CD4-positive, alpha-beta memory T cell (primary cell): Measurements from ENCODE around the gene PROSER3. TPM values are rescaled to one million over a fixed set of nuclear protein-coding genes. Genes with fewer than 3 reads are reported as not detected.
A peak's percentile ranks its signal among the peaks of the same experiment; 100 is the strongest.
"Not testable (repeated sequence)": the region's sequence is repeated elsewhere in the genome, so short reads cannot be mapped to it uniquely, and the experiment has no call there.

Experiments used
- CTCF ChIA-PET: fragments of 350-600 bp; sonication (Branson Sonifier 250); formaldehyde crosslinking; loops from one replicate; lab custom pipeline; 2021; ENCODE audit warnings: inconsistent platforms; ENCODE audit not compliant: partially characterized antibody; lab: Charles Lee
- POLR2A ChIA-PET: fragments of 350-600 bp; sonication (Branson Sonifier 250); formaldehyde crosslinking; loops from one replicate; lab custom pipeline; 2021; ENCODE audit not compliant: partially characterized antibody; lab: Charles Lee
- DNase-seq, 5 donors: peaks; one replicate each; pipeline versions ENCODE4 v3.0.0 to v3.0.0-alpha.2; 2020 to 2022; ENCODE audit warnings: mixed read lengths in 1 of 5
- H3K27ac ChIP-seq: one replicate; pipeline ENCODE4 v1.7.0; 2013; ENCODE audit warnings: low read depth, low read length
- H3K27me3 ChIP-seq: 2 replicates; pipeline ENCODE4 v1.7.0; 2013; ENCODE audit warnings: mild to moderate bottlenecking, low read length, moderate library complexity; ENCODE audit not compliant: insufficient read depth
- H3K36me3 ChIP-seq: 2 replicates; pipeline ENCODE4 v1.7.0; 2013; ENCODE audit warnings: mild to moderate bottlenecking, low read length, moderate library complexity; ENCODE audit not compliant: insufficient read depth
- H3K4me1 ChIP-seq: 2 replicates; pipeline ENCODE4 v1.7.0; 2013; ENCODE audit warnings: mild to moderate bottlenecking, low read length, moderate library complexity; ENCODE audit not compliant: insufficient read depth
- H3K4me3 ChIP-seq, 2 donors: one replicate each; pipeline ENCODE4 v1.7.0; 2013; ENCODE audit warnings: low read length in 2 of 2, mild to moderate bottlenecking in 1 of 2
- H3K9me3 ChIP-seq, 2 donors: one replicate each; pipeline ENCODE4 v1.7.0; 2013; ENCODE audit warnings: low read length in 2 of 2, control low read depth in 1 of 2; ENCODE audit not compliant: control insufficient read depth in 1 of 2
- H3K27ac Mint-ChIP-seq, 7 donors: one replicate each; pipeline ENCODE4 v1.8.0; 2020 to 2021; ENCODE audit warnings: mixed read lengths in 7 of 7, mild to moderate bottlenecking in 6 of 7, inconsistent platforms in 3 of 7, moderate library complexity in 3 of 7
- H3K27me3 Mint-ChIP-seq, 2 donors: one replicate each; pipeline ENCODE4 v1.8.0; 2020 to 2021; ENCODE audit warnings: mixed read lengths in 2 of 2
- H3K36me3 Mint-ChIP-seq, 2 donors: one replicate each; pipeline ENCODE4 v1.8.0; 2020 to 2021; ENCODE audit warnings: mixed read lengths in 2 of 2, inconsistent platforms in 1 of 2, mild to moderate bottlenecking in 1 of 2
- H3K4me1 Mint-ChIP-seq, 4 donors: one replicate each; pipeline ENCODE4 v1.8.0; 2020 to 2021; ENCODE audit warnings: mixed read lengths in 4 of 4, mild to moderate bottlenecking in 1 of 4
- H3K4me3 Mint-ChIP-seq, 8 donors: one replicate each; pipeline ENCODE4 v1.8.0; 2020 to 2021; ENCODE audit warnings: mixed read lengths in 8 of 8, mild to moderate bottlenecking in 7 of 8, moderate library complexity in 6 of 8, inconsistent platforms in 3 of 8
- H3K9me3 Mint-ChIP-seq, 8 donors: one replicate each; pipeline ENCODE4 v1.8.0; 2020 to 2021; ENCODE audit warnings: mixed read lengths in 8 of 8, mild to moderate bottlenecking in 5 of 8, inconsistent platforms in 3 of 8, moderate library complexity in 1 of 8
- intact Hi-C: fragments of 100-400 bp; cut with micrococcal nuclease; formaldehyde crosslinking; loops from one replicate; pipeline ENCODE4 v1.15.1; 2023
- polyA plus RNA-seq, 2 donors: library from polyadenylated mRNA; unstranded; fragments of 300-500 nt; fragmentation: Illumina TruSeq; gene quantifications; one replicate each; pipeline ENCODE4 v1.2.3, GENCODE V29; 2021
- total RNA-seq, 2 experiments: library from RNA; stranded (reverse); gene quantifications; one replicate each; pipeline ENCODE4 v1.2.3, GENCODE V29; 2021

PROSER3 gene
- total and polyA plus RNA-seq, 4 experiments from 2014 or later = 2.0 to 46.5 (median 28.4) TPM

- Mint-ChIP-seq H3K4me1 (peaks cover 0 to 13% (median 2%) of the 10 kb centered on the region in 4 donors), H3K9me3 (peaks cover 0 to 3% (median 0%) of the 10 kb centered on the region in 8 donors), H3K27ac (no peak overlapping the region), H3K27me3 (peaks cover 17 to 20% of the 10 kb centered on the region in 2 donors), H3K36me3 (no peaks in the 10 kb centered on the region), H3K4me3 (no peak overlapping the region)
- ChIA-PET POLR2A (no interaction called here), CTCF (no interaction called here)
- Histone ChIP-seq H3K4me3 (no peak overlapping the region), H3K27me3 (no peaks in the 10 kb centered on the region), H3K9me3 (no peaks in the 10 kb centered on the region), H3K27ac (no peak overlapping the region), H3K36me3 (no peaks in the 10 kb centered on the region), H3K4me1 (no peaks in the 10 kb centered on the region)
- intact Hi-C loops = no loop called here
- DNase-seq = no peak
These were observed 34.9 kb downstream of the PROSER3 start for GRCh38 chr19:35792888-35793287.

DNA sequence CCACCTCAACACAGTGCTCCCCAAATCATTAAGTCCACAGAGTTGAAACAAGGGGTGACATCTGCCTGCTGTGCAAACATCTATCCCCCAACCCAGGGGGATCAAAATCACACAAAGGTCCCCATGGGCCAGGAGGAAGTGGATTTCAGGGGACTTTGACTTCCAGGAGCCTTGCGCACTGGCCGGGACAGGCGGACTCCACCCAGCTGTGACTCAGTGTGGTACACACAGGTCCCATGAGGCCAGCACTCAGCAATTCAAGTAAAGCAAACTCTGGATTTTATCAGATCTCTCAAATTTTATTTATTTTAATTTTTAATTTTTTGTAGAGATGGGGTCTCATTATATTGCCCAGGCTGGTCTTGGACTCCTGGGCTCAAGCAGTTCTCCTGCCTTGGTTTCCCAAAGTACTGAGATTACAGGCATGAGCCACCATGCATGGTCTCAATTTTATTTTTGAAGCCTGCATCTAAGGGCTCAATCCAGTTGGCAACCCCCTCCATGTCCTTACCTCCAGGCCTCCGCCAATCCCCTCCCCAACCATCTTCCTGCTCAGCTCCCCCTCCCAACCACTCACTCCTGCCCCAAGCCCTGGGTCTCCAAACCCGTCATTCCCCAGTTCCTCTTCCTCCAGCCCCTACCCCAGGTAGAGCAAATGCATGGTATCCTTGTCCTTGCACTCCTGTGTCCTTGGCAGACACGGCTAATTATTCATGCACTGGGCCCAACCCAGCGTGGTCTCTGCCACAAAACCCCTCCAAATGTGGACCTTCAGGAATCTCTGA, 35.6 kb downstream of the PROSER3 start:
- ChIA-PET CTCF (no interaction called here), POLR2A (no interaction called here)
- Mint-ChIP-seq H3K27ac (no peak overlapping the region), H3K4me3 (no peak overlapping the region), H3K36me3 (no peaks in the 10 kb centered on the region), H3K9me3 (peaks cover 0 to 3% (median 0%) of the 10 kb centered on the region in 8 donors), H3K4me1 (peaks cover 0 to 13% (median 2%) of the 10 kb centered on the region in 4 donors), H3K27me3 (peaks cover 17 to 22% of the 10 kb centered on the region in 2 donors)
- no peaks in the 10 kb centered on the region for H3K4me1 ChIP-seq
- intact Hi-C loops = no loop called here
- H3K27me3 ChIP-seq = no peaks in the 10 kb centered on the region
- H3K4me3 ChIP-seq = no peak overlapping the region
- no peak overlapping the region for H3K27ac ChIP-seq
- no peak for DNase-seq
- H3K36me3 ChIP-seq = no peaks in the 10 kb centered on the region
- no peaks in the 10 kb centered on the region for H3K9me3 ChIP-seq

GRCh38 chr19:35795564-35795963, 37.6 kb downstream of the PROSER3 start:
- POLR2A ChIA-PET, H3K27me3 ChIP-seq, H3K9me3 Mint-ChIP-seq, H3K4me3 Mint-ChIP-seq, DNase-seq, H3K36me3 ChIP-seq, H3K9me3 ChIP-seq, H3K27ac ChIP-seq, H3K27ac Mint-ChIP-seq, CTCF ChIA-PET, intact Hi-C loops, H3K4me1 ChIP-seq, H3K36me3 Mint-ChIP-seq, H3K4me3 ChIP-seq: not testable (repeated sequence)
- Mint-ChIP-seq H3K4me1 (peaks cover 0 to 13% (median 2%) of the 10 kb centered on the region in 4 donors), H3K27me3 (peaks cover 19 to 24% of the 10 kb centered on the region in 2 donors)

DNA sequence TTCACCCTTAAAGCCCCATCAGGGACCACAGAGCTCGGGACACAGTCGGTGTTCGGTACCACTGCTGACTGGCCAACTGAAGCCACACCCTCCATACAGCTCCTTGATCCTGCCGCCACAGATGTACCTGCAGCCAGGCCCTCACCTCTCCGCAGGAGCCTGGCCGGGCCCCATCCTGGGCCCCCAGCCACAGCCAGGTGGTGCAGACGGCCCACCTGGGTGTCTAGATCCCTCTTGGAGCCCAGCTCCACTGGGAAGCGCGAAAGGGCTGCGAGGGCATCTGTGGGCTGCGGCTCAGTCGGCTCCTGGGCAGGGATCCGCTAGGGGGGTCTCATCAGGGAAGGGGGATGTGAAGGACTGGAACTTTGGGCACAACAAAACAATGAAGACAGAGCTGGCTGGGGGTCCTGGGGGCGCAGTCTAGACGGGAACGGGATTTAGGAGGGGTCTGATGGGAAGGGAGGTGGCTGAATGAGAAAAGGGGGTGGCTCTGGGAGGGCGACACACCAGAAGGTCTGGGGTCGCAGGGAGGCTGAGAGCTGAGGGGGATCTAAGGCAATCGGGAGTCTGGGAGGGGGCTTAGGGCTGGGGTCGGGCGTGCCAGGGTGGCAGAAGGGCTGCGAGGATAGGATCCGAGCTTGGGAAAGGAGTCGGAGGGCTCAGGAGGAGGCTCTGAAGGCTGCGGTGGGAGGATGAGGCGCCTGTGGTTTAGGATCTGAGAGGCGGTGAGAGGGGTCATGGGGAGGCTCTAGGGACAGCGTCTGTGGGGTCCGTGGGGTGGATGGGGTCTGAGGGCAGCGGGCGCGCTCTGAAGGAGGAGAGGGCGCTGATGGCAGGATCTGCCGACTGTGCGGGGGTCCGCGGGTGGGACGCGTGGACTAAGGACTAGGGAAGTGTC, 38.9 kb downstream of the PROSER3 start:
- no peaks in the 10 kb centered on the region for H3K36me3 Mint-ChIP-seq
- H3K9me3 ChIP-seq = no peaks in the 10 kb centered on the region
- intact Hi-C loops = no loop called here
- peak overlapping the region in 1 of 8 donors; percentile 17 for H3K4me3 Mint-ChIP-seq
- DNase-seq = no peak
- H3K36me3 ChIP-seq = no peaks in the 10 kb centered on the region
- ChIA-PET CTCF (no interaction called here), POLR2A (no interaction called here)
- no peaks in the 10 kb centered on the region for H3K27me3 ChIP-seq
- no peaks in the 10 kb centered on the region for H3K4me1 ChIP-seq
- H3K27ac ChIP-seq = no peak overlapping the region
- H3K4me1 Mint-ChIP-seq = peaks cover 0 to 13% (median 2%) of the 10 kb centered on the region in 4 donors
- H3K4me3 ChIP-seq = no peak overlapping the region
- peaks cover 19 to 24% of the 10 kb centered on the region in 2 donors for H3K27me3 Mint-ChIP-seq
- H3K27ac Mint-ChIP-seq = peak overlapping the region in 1 of 7 donors; percentile 27
- peaks cover 0 to 3% (median 0%) of the 10 kb centered on the region in 8 donors for H3K9me3 Mint-ChIP-seq

GRCh38 chr19:35797663-35798062, 39.7 kb downstream of the PROSER3 start:
- intact Hi-C loops = no loop called here
- Mint-ChIP-seq H3K9me3 (peaks cover 0 to 3% (median 0%) of the 10 kb centered on the region in 8 donors), H3K4me3 (no peak overlapping the region), H3K27ac (no peak overlapping the region), H3K36me3 (no peaks in the 10 kb centered on the region), H3K4me1 (peaks cover 0 to 13% (median 2%) of the 10 kb centered on the region in 4 donors), H3K27me3 (peaks cover 19 to 23% of the 10 kb centered on the region in 2 donors)
- Histone ChIP-seq H3K4me3 (no peak overlapping the region), H3K9me3 (no peaks in the 10 kb centered on the region), H3K36me3 (no peaks in the 10 kb centered on the region), H3K4me1 (no peaks in the 10 kb centered on the region), H3K27me3 (no peaks in the 10 kb centered on the region), H3K27ac (no peak overlapping the region)
- ChIA-PET POLR2A (no interaction called here), CTCF (no interaction called here)
- no peak for DNase-seq

DNA sequence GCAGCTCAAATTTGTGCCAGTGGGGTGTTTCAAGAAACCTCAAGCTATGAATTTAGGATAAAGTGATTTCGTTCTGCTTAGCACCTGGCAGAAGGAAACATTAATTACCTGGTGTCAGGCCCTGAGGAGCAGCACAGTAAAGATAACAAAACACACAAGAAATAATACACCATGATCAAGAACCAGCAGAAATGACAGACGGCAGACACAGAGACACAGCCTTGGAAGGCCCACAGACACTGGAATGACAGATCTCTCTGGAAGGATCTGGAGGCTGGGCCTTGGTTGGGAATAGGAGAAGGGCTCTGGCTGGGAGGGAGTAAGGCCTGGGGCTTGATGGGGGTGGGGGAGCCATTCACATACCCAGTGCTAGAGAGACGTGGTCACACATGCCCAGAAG, 43.9 kb downstream of the PROSER3 start:
- Mint-ChIP-seq H3K36me3 (no peaks in the 10 kb centered on the region), H3K27me3 (peaks cover 7 to 9% of the 10 kb centered on the region in 2 donors), H3K27ac (peak overlapping the region in 1 of 7 donors; percentile 1), H3K4me3 (no peak overlapping the region), H3K9me3 (no peaks in the 10 kb centered on the region), H3K4me1 (peaks cover 5 to 16% (median 8%) of the 10 kb centered on the region in 4 donors)
- POLR2A ChIA-PET = no interaction called here
- no peak overlapping the region for H3K27ac ChIP-seq
- no peaks in the 10 kb centered on the region for H3K36me3 ChIP-seq
- H3K27me3 ChIP-seq = no peaks in the 10 kb centered on the region
- no peak for DNase-seq
- peaks cover 8% of the 10 kb centered on the region for H3K4me1 ChIP-seq
- intact Hi-C loops = no loop called here
- H3K9me3 ChIP-seq = no peaks in the 10 kb centered on the region
- no peak overlapping the region for H3K4me3 ChIP-seq
- CTCF ChIA-PET = no interaction called here

DNA sequence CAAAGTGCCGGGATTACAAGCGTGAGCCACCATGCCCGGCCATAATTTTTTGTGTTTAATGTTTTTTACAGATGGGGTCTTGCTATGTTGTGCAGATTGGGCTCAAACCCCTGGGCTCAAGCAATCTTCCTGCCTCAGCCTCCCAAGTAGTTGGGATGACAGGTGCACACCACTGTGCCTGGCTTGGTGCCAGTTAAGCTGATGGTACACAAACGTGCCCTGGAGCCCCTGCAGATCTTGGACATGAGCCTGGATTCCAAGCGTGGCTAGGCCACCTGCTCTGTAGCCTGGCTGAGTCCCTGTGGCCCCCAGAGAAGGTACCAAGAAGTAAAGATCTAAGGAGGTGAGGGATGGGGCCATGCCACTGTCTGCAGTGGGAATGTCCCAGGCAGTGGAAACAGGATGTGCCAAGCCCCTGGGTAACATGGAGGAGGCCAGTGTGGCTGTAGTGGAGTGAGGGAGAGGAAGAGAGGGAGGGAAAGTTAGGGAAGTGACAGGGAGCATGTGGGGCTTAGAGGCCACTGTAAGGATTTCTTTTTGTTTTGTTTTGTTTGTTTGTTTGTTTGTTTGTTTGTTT, 47.6 kb downstream of the PROSER3 start:
- no peak for DNase-seq
- no peaks in the 10 kb centered on the region for H3K36me3 ChIP-seq
- peaks cover 8% of the 10 kb centered on the region for H3K4me1 ChIP-seq
- CTCF ChIA-PET = no interaction called here
- no peaks in the 10 kb centered on the region for H3K9me3 ChIP-seq
- Mint-ChIP-seq H3K27me3 (peaks cover 1% of the 10 kb centered on the region in 2 donors), H3K36me3 (no peaks in the 10 kb centered on the region), H3K4me1 (peaks cover 2 to 10% (median 7%) of the 10 kb centered on the region in 4 donors), H3K4me3 (no peak overlapping the region), H3K9me3 (no peaks in the 10 kb centered on the region), H3K27ac (no peak overlapping the region)
- intact Hi-C loops = no loop called here
- no peak overlapping the region for H3K4me3 ChIP-seq
- H3K27ac ChIP-seq = no peak overlapping the region
- POLR2A ChIA-PET = no interaction called here
- no peaks in the 10 kb centered on the region for H3K27me3 ChIP-seq
